Uterus (tissue), 4 donors: ENCODE results near the gene DYNC1H1. TPM values are rescaled to one million over a fixed set of nuclear protein-coding genes. Genes with fewer than 3 reads are reported as not detected.

Experiments
- DNase-seq, 2 donors: peaks; one replicate each; pipeline ENCODE4 v3.0.0-alpha.2; 2019 to 2020
- H3K27ac ChIP-seq, 2 donors: fragments of 200-600 bp; sonication (generic); 1 replicate in 1 of 2; 2 replicates in 1 of 2; pipeline ENCODE4 v1.5.1; 2016 to 2018
- H3K27me3 ChIP-seq, 2 donors: fragments of 200-600 bp; sonication (generic); one replicate each; pipeline ENCODE4 v1.5.1; 2018 to 2019; ENCODE audit warnings: control low read depth in 1 of 2
- H3K36me3 ChIP-seq, 2 donors: fragments of 200-600 bp; sonication (generic); one replicate each; pipeline ENCODE4 v1.5.1; 2019; ENCODE audit warnings: control low read depth in 1 of 2
- H3K4me1 ChIP-seq, 2 donors: fragments of 200-600 bp; sonication (generic); one replicate each; pipeline ENCODE4 v1.5.1; 2018 to 2019; ENCODE audit warnings: control low read depth in 1 of 2
- H3K4me3 ChIP-seq, 2 donors: fragments of 200-600 bp; sonication (generic); 1 replicate in 1 of 2; 2 replicates in 1 of 2; pipeline ENCODE4 v1.5.1; 2018 to 2019; ENCODE audit warnings: mild to moderate bottlenecking in 1 of 2
- H3K9me3 ChIP-seq, 2 donors: fragments of 200-600 bp; sonication (generic); one replicate each; pipeline ENCODE4 v1.5.1; 2019; ENCODE audit warnings: control low read depth in 1 of 2
- POLR2A ChIP-seq, 2 donors: fragments of 450-650 bp; IDR thresholded peaks; one replicate each; pipeline ENCODE4 v1.6.1; 2016; ENCODE audit warnings: antibody characterized with exemption in 2 of 2, mild to moderate bottlenecking in 1 of 2, moderate library complexity in 1 of 2
- intact Hi-C: fragments of 100-400 bp; cut with DNase I; formaldehyde crosslinking; loops from one replicate; pipeline ENCODE4 v1.15.1; 2023; ENCODE audit warnings: low total_unique reads
- total RNA-seq, 4 donors: library from RNA; depleted of rRNA in 3 of 4; stranded (reverse); fragments of >200 nt in 3 of 4; gene quantifications; one replicate each; pipeline versions ENCODE4 v1.1.0 to v1.2.4, GENCODE V29; 2014 to 2023
- TF ChIP-seq, protein P1 (sequence below), 4 experiments: fragments of 200-600 bp in 2 of 4; fragments of 450-650 bp in 2 of 4; sonication (generic) in 2 of 4; IDR thresholded peaks; one replicate each; pipeline ENCODE4 v1.5.1; 2016 to 2019; ENCODE audit warnings: antibody characterized with exemption in 4 of 4, mild to moderate bottlenecking in 2 of 4, moderate library complexity in 1 of 4
- donor health status: DM: yes; HTN: yes; CAD: no.

Gene DYNC1H1
- total RNA-seq, 4 donors from 2014 or later = 251 to 634 (median 479) TPM

DNA sequence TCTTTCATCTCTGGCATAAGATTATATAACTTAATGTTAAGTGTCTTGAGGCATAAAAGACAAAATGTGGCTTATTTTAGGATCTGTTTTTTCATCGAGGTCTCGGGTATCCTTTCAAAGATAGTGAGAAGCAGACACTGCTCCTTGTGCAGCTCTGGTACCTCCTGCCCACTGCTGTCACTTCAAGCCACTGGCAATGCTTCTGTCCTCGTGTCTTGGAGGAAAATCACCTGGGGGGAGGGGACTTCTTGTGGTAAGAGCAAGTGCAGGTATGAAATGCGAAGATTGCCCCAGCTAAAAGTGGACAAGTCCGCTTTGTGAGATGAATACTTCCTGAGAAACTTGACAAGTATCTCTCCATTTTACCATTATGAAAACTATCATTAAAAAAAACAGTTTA lies 37.8 kb upstream of the DYNC1H1 start:
- H3K4me1 ChIP-seq = no peaks in the 10 kb centered on the region
- TF ChIP-seq POLR2A (IDR thresholded peaks at IDR 0.05) = no peak
- TF ChIP-seq, protein P1, sequence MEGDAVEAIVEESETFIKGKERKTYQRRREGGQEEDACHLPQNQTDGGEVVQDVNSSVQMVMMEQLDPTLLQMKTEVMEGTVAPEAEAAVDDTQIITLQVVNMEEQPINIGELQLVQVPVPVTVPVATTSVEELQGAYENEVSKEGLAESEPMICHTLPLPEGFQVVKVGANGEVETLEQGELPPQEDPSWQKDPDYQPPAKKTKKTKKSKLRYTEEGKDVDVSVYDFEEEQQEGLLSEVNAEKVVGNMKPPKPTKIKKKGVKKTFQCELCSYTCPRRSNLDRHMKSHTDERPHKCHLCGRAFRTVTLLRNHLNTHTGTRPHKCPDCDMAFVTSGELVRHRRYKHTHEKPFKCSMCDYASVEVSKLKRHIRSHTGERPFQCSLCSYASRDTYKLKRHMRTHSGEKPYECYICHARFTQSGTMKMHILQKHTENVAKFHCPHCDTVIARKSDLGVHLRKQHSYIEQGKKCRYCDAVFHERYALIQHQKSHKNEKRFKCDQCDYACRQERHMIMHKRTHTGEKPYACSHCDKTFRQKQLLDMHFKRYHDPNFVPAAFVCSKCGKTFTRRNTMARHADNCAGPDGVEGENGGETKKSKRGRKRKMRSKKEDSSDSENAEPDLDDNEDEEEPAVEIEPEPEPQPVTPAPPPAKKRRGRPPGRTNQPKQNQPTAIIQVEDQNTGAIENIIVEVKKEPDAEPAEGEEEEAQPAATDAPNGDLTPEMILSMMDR (IDR thresholded peaks at IDR 0.05) = no peak
- H3K9me3 ChIP-seq = no peaks in the 10 kb centered on the region
- H3K27ac ChIP-seq = peak overlapping the region; percentile 71 to 88
- no peaks in the 10 kb centered on the region for H3K36me3 ChIP-seq
- intact Hi-C loops = no loop called here
- H3K27me3 ChIP-seq = no peaks in the 10 kb centered on the region
- no peak overlapping the region for H3K4me3 ChIP-seq
- no peak for DNase-seq

- Histone ChIP-seq H3K27me3 (no peaks in the 10 kb centered on the region), H3K36me3 (no peaks in the 10 kb centered on the region), H3K27ac (peak overlapping the region; percentile 71 to 88), H3K9me3 (no peaks in the 10 kb centered on the region), H3K4me1 (no peaks in the 10 kb centered on the region), H3K4me3 (no peak overlapping the region)
- DNase-seq = peak; percentile 93 to 94
- intact Hi-C loops = no loop called here
- no peak for TF ChIP-seq POLR2A (IDR thresholded peaks at IDR 0.05)
- TF ChIP-seq, protein P1 (IDR thresholded peaks at IDR 0.05) = no peak
Measured at GRCh38 chr14:101927859-101928258, 36.5 kb upstream of the DYNC1H1 start.

GRCh38 chr14:101928415-101928841 lies 35.9 kb upstream of the DYNC1H1 start:
- H3K4me3 ChIP-seq = no peak overlapping the region
- peak in 1 of 2 donors; percentile 34 for DNase-seq
- H3K36me3 ChIP-seq = no peaks in the 10 kb centered on the region
- H3K9me3 ChIP-seq = no peaks in the 10 kb centered on the region
- TF ChIP-seq POLR2A (IDR thresholded peaks at IDR 0.05) = no peak
- TF ChIP-seq, protein P1 (IDR thresholded peaks at IDR 0.05) = no peak
- H3K27ac ChIP-seq = peak overlapping the region; percentile 71 to 88
- intact Hi-C loops = no loop called here
- H3K4me1 ChIP-seq = no peaks in the 10 kb centered on the region
- no peaks in the 10 kb centered on the region for H3K27me3 ChIP-seq

- intact Hi-C loops = no loop called here
- no peak for DNase-seq
- no peaks in the 10 kb centered on the region for H3K27me3 ChIP-seq
- H3K4me3 ChIP-seq = no peak overlapping the region
- H3K27ac ChIP-seq = peak overlapping the region in 1 of 2 donors; percentile 88
- no peaks in the 10 kb centered on the region for H3K9me3 ChIP-seq
- H3K36me3 ChIP-seq = no peaks in the 10 kb centered on the region
- H3K4me1 ChIP-seq = no peaks in the 10 kb centered on the region
- TF ChIP-seq, protein P1 (IDR thresholded peaks at IDR 0.05) = no peak
Measured at GRCh38 chr14:101929096-101929495, 35.3 kb upstream of the DYNC1H1 start.

DNA sequence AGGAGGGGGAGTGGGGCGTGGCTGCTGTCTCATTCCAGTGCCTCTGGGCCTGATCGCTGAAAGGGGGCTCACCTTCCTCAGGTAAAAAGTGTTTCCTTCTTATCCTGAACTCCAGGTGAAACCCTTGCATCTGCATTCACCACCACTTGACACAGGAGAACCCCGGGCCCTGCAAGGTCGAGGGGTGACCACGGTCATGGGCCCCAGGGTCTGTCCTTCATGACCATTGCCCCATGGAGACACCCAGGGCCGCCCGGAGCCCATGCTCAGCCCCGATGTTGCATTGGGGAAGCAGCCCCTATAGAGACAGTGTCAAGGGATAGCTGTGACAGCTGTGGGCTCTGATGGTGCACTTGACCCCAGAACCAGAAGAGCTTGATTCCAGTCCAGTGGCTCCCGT lies 34.4 kb upstream of the DYNC1H1 start:
- H3K36me3 ChIP-seq = no peaks in the 10 kb centered on the region
- H3K27ac ChIP-seq = no peak overlapping the region
- no peaks in the 10 kb centered on the region for H3K4me1 ChIP-seq
- intact Hi-C loops = no loop called here
- no peak for DNase-seq
- no peaks in the 10 kb centered on the region for H3K9me3 ChIP-seq
- H3K27me3 ChIP-seq = no peaks in the 10 kb centered on the region
- no peak overlapping the region for H3K4me3 ChIP-seq
- no peak for TF ChIP-seq POLR2A (IDR thresholded peaks at IDR 0.05)
- TF ChIP-seq, protein P1 (IDR thresholded peaks at IDR 0.05) = no peak
